ENCODE results near the gene PON2.
A peak's percentile ranks its signal among the peaks of the same experiment; 100 is the strongest.
"Not testable (repeated sequence)": the region's sequence is repeated elsewhere in the genome, so short reads cannot be mapped to it uniquely, and the experiment has no call there.

The PON2 gene

DNA sequence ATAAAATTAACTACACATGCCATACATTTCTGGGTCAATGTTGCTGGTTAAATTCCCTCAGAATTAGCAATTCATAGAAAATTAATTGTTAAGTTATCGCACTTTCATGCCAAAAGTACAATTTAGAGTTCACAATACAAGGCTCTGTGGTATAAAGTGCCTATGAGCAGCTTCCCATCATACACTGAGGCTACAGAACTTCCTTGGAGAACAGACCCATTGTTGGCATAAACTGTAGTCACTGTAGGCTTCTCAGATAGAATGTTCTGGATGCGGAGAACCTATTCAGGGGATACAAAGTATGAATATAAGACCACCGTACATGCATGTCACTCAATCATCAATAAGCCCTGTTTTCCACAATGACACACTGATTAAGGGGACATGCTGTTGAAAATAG is 29.6 kb downstream of the PON2 start:
- DNase-seq (ENCODE audit: low read depth, low spot score): no peak

DNA sequence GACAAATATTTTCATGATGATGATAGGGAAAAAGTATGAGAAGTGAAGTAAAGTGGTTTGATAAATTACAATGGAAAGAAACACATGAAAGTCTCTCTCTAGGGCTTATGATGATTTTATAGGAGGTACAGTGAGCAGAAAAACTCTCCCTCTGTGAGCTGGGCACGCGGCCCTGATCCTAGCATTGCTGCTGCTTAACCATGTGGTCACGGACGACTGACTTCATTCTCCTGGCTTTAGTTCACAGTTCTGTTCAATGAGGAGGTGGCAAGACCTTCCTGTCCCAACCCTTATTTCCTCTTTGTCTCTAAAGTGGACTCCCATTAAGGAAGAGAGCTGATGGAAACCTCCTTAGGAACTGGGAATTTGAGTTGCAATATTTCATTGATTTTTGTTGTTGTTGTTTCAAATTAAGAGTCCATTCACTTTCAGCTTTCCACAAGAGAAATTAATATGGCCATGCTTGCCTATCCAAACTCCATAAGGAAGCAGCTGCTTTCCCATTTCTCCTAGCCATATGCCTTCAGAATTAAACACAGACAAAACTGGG is 30.4 kb downstream of the PON2 start:
- DNase-seq (ENCODE audit: low read depth, low spot score): no peak

DNA sequence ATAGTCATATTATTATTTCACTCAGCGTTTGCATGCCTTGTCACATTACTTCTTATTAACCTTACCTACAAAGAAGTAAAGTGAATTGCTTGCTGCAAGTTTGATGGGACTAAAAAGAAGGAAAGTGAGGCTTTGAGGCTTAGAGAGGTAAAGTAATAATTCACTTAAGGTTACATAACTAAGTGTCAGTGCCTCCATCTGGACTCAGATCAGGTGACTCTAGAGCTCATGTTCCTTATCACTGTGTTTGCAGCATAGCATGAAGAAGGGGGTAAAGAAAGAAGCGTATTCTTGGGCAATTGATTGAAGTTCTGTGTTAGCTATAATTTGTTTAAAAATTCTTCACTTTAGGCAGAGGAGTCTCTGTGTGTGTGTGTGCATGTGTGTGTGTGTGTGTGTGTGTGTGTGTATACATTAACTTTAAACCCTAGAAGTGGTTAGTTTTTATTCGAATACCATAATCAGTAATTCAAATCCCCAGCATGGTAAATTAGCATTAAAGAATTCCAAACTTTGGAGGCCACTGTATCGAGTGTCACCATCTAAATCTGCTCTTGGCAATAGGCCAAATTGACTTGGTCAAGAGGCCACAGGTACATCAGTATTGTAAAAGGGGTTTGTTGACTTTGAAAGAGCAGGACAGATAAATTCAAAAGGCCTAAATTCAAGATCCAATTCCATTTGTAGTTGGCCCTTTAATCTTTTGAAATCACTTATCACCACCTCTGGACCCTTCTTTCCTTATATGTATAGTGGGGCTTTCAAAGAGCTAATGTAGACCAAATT is 36.5 kb downstream of the PON2 start:
- no peak for DNase-seq (ENCODE audit: low read depth, low spot score)

DNA sequence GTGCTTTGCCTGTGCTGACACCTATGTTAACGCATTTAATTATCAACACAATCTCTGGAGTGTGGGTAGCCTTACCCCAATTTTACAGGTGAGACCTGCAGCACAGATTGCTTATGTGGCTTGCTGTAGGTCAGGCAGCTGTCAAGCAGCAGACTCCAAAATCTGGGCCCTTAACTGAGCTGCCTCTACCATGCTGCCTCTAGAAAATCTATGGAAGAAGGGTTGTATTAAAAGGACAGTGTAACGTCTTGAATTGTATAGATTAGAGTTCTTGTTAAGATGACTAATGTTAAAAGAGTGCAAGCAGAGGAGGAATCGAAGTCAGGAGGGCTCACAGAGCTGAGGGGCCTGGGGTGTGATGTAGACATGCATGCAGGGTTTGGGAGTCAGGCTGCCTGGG is 37.4 kb downstream of the PON2 start:
- no peak for DNase-seq (ENCODE audit: low read depth, low spot score)

DNA sequence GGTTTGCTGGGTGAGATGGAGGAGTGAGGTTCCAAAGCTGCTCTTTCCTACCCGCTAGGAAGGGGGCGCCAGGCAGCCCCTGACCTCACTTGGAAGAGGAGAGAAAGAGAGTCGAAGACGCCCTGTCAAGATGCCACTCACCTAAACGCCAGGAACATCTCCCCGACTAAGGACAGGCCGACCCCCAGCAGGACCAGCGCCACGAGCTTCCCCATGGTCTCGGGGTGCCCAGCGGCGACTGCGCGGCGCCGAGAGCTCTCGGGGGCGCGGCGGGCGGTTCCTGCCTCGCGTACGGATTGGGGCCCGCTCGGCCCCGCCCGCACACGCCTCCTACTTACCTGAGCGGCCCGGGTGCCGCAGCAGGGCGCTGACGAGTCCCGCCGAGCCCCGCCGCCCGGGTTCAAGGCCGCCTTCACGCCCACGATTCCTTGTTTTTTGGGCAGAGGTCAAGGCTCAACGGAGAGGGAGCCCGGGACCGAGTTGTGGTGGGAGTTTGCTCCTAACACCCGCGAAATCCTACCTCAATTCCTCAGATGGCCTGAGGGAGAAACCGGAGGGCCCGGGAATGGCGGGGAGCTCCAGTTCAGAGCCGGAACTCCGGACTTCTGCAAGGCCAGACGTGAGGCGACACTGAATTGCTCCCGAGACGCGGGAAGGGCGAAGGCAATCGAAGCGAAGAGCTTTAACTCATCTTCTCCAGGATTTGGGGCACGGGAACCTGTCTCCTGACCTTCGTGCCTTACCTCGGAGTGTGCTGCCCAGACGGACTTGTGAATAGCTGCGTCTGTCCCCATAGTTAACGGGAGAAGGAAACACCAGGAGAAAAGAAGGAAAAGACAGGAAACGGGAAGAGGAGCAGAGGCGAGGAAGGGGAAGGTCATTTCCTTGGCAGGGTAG is 38.4 kb downstream of the PON2 start, which contains the start of gene PON3:
TSS of gene PON3 (minus strand) at position 240 of the 897 bp plus-strand sequence. CDS start at position 215, 25 bp downstream.
- peak; percentile 85 for DNase-seq (ENCODE audit: low read depth, low spot score)

DNA sequence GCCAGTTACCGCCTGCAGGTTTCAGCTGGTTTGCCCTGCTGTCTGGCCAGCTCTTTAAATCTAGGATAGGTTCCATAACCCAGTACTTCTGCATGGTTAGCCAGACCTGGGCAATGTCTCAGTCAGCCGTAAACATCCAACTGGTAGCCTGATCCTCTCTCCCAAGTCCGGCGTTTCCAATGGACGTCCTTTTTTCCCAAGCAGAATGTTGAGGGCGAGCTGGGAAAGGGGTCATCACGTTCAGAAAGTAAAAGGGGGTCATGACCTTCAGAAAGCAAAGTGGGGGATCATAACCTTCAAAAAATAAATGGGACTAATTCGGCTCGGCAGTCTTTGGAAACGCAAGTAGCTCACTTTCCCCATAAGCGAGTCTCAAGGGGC is 39.1 kb downstream of the PON2 start:
- no peak for DNase-seq (ENCODE audit: low read depth, low spot score)

DNA sequence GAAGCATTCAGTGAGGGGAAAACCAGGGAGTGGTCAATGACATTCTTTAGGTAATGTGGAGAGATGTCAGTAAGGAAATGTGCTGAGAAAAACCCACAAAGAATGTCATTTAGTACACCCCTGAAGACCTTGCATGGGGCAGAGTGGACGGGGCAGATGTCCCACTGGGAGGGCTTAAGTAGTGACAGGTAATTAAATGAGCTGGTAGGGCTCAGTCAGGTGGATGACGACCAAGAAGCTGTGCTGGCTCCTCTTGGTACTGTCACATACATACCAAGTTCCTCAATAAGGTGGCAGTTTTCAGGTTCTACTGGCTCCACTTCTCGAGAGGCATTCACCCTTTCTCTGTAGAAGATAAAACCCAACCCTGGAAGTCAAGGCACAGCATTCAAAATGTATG is 40.5 kb downstream of the PON2 start:
- no peak for DNase-seq (ENCODE audit: low read depth, low spot score)

DNA sequence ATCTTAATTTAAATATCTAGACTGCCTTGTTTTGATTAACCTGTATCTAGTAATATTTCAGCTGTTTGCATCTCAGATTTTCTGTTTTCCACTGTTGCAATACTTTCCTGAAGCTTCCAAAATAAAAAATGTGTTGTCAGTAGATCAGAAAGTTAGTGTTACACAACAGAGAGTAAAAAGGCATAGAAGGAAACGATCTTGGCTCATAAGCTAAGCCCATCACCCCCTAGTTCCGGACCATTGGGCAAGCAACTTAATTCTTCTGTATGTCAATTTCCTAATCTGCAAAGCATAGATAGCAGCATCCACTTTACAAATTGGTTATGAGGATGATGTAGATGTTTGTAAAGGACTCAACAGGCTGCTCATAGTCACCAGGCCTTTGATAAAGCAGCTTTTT is 43.1 kb downstream of the PON2 start:
- DNase-seq (ENCODE audit: low read depth, low spot score): no peak

DNA sequence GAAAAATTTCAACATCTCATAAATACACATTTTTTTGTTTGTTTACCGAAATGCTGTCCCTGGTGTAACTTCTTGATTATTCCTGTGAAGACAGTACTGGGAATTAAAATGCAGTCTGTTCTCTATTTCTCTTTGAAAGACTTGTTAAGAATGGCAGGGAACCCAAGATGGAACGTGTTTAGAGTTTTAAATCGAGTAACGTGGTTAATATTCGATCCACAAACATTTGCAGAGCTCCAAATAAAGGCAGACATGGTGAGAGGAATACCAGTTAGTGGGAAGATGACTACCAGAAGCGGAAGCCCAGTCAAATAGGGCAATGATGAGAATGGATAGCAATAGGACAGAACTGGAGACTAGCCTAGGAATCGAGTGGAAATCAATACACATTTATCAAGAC is 45.3 kb downstream of the PON2 start:
- DNase-seq (ENCODE audit: low read depth, low spot score): no peak

DNA sequence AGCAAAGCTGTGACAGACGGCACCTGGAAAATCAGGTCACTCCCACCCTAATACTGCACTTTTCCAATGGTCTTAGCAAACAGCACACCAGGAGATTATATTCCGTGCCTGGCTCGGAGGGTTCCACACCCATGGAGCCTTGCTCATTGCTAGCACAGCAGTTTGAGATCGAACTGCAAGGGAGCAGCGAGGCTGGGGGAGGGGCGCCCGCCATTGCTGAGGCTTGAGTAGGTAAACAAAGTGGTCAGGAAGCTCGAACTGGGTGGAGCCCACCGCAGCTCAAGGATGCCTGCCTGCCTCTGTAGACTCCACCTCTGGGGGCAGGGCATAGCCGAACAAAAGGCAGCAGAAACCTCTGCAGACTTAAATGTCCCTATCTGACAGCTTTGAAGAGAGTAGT is 55.4 kb downstream of the PON2 start:
- DNase-seq (ENCODE audit: low read depth, low spot score): not testable (repeated sequence)

DNA sequence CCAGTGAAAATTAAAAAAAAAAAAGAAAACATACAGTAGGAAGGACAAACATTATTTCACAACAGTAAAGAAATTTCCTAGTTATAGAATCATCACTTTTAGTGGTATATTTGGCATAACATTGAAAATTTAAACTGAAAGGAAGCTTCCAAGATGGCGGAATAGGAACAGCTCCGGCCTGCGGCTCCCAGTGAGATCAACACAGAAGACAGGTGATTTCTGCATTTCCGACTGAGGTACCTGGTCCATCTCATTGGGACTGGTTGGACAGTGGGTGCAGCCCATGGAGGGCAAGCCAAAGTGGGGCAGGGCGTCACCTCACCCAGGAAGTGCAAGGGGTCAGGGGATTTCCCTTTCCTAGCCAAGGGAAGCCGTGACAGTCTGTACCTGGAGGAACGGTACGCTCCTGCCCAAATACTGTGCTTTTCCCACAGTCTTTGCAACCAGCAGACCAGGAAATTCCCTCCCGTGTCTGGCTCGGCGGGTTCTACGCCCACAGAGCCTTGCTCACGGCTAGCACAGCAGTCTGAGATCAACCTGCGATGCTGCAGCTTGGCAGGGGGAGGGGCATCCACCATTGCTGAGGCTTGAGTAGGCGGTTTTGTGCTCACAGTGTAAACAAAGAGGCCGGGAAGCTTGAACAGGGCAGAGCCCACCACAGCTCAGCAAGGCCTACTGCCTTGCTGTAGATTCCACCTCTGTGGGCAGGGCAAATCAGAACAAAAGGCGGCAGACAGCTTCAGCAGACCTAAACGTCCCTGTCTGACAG is 58.0 kb downstream of the PON2 start:
- peak; percentile 78 for DNase-seq (ENCODE audit: low read depth, low spot score)

DNA sequence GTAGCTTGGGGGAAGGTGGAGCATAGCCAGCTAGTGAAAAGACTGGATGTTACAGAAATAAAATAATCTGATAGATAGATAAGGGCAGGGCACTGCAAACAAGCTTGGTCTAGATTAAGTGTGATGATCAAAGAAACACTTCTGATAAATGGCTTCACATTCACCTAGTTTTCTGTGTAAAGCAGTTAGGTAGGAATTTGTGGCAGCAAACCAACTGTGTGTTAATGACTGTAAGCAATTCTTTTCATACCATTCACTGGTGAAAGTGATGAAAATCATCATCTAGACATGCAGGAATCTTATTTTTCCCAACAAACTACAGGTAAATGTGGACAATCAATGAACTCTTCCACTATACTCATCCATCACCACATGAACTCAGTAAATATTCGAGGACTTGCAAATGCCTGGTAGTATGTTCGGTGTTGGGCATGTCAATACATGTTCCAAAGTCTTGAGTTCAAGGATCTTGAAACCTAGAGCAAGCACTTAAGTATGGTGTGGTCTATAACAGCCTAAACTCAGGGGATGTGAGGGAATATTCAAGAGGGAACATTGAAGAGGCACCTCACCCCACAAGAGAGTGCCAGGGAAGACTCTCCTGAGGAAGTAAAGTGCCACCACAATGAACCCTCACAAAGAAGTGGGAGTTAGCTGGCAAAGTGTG is 59.1 kb downstream of the PON2 start:
- DNase-seq (ENCODE audit: low read depth, low spot score): no peak

DNA sequence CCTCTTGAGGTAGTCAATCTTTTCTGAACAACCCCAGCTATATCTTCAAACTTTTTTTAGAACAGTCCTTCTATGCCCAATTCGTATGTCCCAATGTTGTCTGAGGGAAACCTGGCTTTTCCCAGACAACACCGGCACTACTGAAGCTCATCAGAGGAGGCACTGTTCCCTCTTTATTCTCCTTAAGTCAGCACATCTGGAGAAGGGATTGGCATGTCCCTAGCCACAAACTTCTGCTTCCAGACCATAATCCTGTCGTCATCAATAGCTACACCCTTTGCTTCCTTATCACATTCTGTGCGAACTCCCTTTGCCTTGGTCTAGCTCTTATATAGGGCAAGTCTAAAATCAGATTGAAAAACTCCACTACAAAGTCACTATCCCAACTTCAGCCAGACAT is 61.5 kb downstream of the PON2 start:
- DNase-seq (ENCODE audit: low read depth, low spot score): no peak

DNA sequence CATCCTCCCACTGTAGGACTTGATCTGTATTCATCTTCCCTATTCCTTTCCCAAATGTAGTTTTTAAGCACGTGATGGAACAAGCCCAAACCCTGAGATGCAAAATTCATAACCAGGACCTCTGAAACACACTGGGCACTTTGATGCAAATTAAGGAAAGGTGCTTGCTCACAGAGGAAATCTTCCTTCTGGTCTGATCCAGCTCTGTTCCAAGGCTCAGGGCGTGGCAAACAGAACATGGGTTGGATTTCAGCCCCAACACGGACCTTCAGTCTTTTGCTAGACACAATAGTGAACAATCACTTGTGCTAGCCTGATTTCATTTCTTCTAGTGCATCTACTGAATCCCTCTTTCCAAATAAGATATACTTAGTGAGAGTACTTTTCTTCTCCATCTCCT is 66.6 kb downstream of the PON2 start:
- DNase-seq (ENCODE audit: low read depth, low spot score): no peak

DNA sequence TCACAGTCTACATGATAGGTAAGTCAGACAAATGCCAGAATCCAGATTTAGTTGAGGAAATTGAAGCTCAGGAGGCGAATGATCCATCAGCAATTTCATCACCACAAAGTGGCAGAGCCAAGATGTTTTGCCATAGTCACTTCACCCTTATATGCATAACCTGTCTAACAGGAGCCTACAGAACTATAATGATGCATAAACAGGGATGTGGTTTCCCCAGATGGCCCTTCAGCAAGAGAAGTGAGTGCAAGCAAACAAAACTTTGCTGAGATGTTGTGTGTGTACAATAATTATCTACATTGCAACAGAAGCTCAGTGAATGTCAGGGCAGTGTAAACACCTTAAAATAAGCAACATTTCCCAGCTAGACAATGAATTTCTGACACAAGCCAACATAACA is 67.2 kb downstream of the PON2 start:
- DNase-seq (ENCODE audit: low read depth, low spot score): no peak

DNA sequence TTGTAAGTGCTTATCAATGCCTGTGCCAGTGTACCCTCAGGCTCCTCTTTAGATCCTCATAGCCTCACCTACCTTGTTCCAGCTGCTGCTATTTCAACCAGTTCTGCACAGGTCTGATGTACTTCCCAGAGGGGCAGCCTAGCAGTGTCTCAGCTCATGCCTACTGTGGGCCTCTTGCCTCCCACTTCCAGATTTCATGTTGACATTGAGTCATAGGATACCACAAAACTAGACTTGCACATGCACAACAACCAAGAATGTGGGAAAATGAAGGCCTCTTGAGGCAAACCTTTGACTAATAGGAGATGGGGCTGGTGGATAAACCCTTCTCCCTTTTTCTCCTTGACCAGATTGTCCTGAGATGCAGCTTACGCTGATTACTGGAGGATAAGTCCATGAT is 69.7 kb downstream of the PON2 start:
- no peak for DNase-seq (ENCODE audit: low read depth, low spot score)

DNA sequence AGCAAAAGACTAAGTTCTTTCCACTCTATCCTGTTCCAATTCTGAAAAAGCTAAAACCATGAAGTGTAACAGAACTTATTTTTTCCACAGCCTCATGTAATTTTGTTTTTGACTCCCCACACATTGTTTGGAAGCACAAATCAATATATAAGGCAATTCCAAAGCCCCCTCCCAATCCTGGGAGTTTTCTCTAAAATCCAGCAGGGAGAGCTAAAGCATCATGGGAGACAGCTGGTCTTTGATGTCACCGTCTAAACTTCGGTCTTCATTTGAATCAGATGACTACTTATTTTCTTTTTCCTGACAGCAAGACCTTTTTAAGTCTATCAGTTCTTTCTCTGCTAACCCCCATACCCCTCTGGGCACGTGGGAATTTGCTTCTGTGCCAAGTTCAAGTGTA is 77.2 kb downstream of the PON2 start:
- no peak for DNase-seq (ENCODE audit: low read depth, low spot score)

Data from ELF-1 (cell line).